ENCODE data around the gene NAV1.
"Not testable (repeated sequence)": the region's sequence is repeated elsewhere in the genome, so short reads cannot be mapped to it uniquely, and the experiment has no call there.

Gene NAV1

GRCh38 chr1:201566529-201566823 lies 27.5 kb downstream of the NAV1 start:
- no peak for DNase-seq

GRCh38 chr1:201566933-201567801 lies 28.2 kb downstream of the NAV1 start:
- no peak for DNase-seq

- no peak for DNase-seq
Observed at GRCh38 chr1:201568265-201568664, 29.3 kb downstream of the NAV1 start.

- DNase-seq: no peak
Observed at GRCh38 chr1:201568859-201569294, 29.9 kb downstream of the NAV1 start.

GRCh38 chr1:201570181-201570885 lies 31.4 kb downstream of the NAV1 start:
- no peak for DNase-seq

- DNase-seq: no peak
Observed at GRCh38 chr1:201570886-201571624, 32.1 kb downstream of the NAV1 start.

GRCh38 chr1:201573030-201573429 lies 34.1 kb downstream of the NAV1 start:
- DNase-seq: no peak

GRCh38 chr1:201573923-201574322 lies 35.0 kb downstream of the NAV1 start:
- no peak for DNase-seq

GRCh38 chr1:201575912-201576311 lies 37.0 kb downstream of the NAV1 start:
- no peak for DNase-seq

- no peak for DNase-seq
Observed at GRCh38 chr1:201576914-201577313, 38.0 kb downstream of the NAV1 start.

GRCh38 chr1:201578008-201578888 lies 39.3 kb downstream of the NAV1 start:
- DNase-seq: no peak

- not testable (repeated sequence) for DNase-seq
Observed at GRCh38 chr1:201581371-201581770, 42.4 kb downstream of the NAV1 start.

GRCh38 chr1:201582705-201583442 lies 43.9 kb downstream of the NAV1 start:
- no peak for DNase-seq

GRCh38 chr1:201583663-201584062 lies 44.7 kb downstream of the NAV1 start:
- no peak for DNase-seq

- DNase-seq: no peak
Observed at GRCh38 chr1:201584471-201585092, 45.7 kb downstream of the NAV1 start.

GRCh38 chr1:201585093-201585483 lies 46.2 kb downstream of the NAV1 start:
- DNase-seq: no peak

- DNase-seq: no peak
Observed at GRCh38 chr1:201585901-201586300, 47.0 kb downstream of the NAV1 start.

- no peak for DNase-seq
Observed at GRCh38 chr1:201586806-201587205, 47.9 kb downstream of the NAV1 start.

- DNase-seq: no peak
Observed at GRCh38 chr1:201587729-201588128, 48.8 kb downstream of the NAV1 start.
